H9 (cell line): ENCODE measurements around the gene MEGF8. TPM values are rescaled to one million over a fixed set of nuclear protein-coding genes. Genes with fewer than 3 reads are reported as not detected.

Experiments
- DNase-seq: peaks from one replicate; pipeline ENCODE4 v3.0.0-alpha.2; 2017
- H2AFZ ChIP-seq: one replicate; pipeline ENCODE4 v1.6.1; 2013; ENCODE audit warnings: mild to moderate bottlenecking, low read length, control low read depth, moderate library complexity
- H2AK5ac ChIP-seq: 2 replicates; pipeline ENCODE4 v1.6.1; 2013; ENCODE audit warnings: low read length, control low read depth, mixed read lengths; ENCODE audit not compliant: insufficient read length
- H2BK120ac ChIP-seq: one replicate; pipeline ENCODE4 v1.6.1; 2013; ENCODE audit warnings: low read depth, mild to moderate bottlenecking, low read length, control low read depth, inconsistent platforms; ENCODE audit not compliant: poor library complexity, severe bottlenecking
- H2BK12ac ChIP-seq: 2 replicates; pipeline ENCODE4 v1.6.1; 2013; ENCODE audit warnings: low read length, control low read depth, mixed read lengths, low read depth; ENCODE audit not compliant: insufficient read length
- H2BK15ac ChIP-seq: 2 replicates; pipeline ENCODE4 v1.6.1; 2013; ENCODE audit warnings: low read depth, low read length, control low read depth
- H2BK20ac ChIP-seq: one replicate; pipeline ENCODE4 v1.6.1; 2013; ENCODE audit warnings: low read depth, mild to moderate bottlenecking, low read length, control low read depth, inconsistent platforms; ENCODE audit not compliant: poor library complexity, severe bottlenecking
- H2BK5ac ChIP-seq: 2 replicates; pipeline ENCODE4 v1.6.1; 2013; ENCODE audit warnings: low read length, control low read depth, mixed read lengths; ENCODE audit not compliant: insufficient read length
- H3K14ac ChIP-seq: 2 replicates; pipeline ENCODE4 v1.6.1; 2013; ENCODE audit warnings: low read length, control low read depth; ENCODE audit not compliant: insufficient read depth
- H3K18ac ChIP-seq: 2 replicates; pipeline ENCODE4 v1.6.1; 2013; ENCODE audit warnings: low read depth, mild to moderate bottlenecking, mixed read lengths, low read length, control low read depth; ENCODE audit not compliant: insufficient read length
- H3K23ac ChIP-seq: 2 replicates; pipeline ENCODE4 v1.6.1; 2013; ENCODE audit warnings: low read length, control low read depth, mixed read lengths, low read depth; ENCODE audit not compliant: insufficient read length
- H3K23me2 ChIP-seq: 2 replicates; pipeline ENCODE4 v1.6.1; 2013; ENCODE audit warnings: low read depth, mild to moderate bottlenecking, mixed read lengths, low read length, control low read depth; ENCODE audit not compliant: insufficient read length, poor library complexity, severe bottlenecking
- H3K27ac ChIP-seq: 2 replicates; pipeline ENCODE4 v1.5.1; 2013; ENCODE audit warnings: low read length, control low read depth, mixed read lengths, low read depth; ENCODE audit not compliant: insufficient read length
- H3K27me3 ChIP-seq: 2 replicates; pipeline ENCODE4 v1.6.1; 2013; ENCODE audit warnings: low read length, control low read depth, inconsistent platforms; ENCODE audit not compliant: insufficient read depth
- H3K4ac ChIP-seq: 2 replicates; pipeline ENCODE4 v1.6.1; 2013; ENCODE audit warnings: low read depth, mild to moderate bottlenecking, control low read depth, inconsistent platforms, low read length, moderate library complexity
- H3K4me1 ChIP-seq: 2 replicates; pipeline ENCODE4 v1.6.1; 2013; ENCODE audit warnings: low read length, control low read depth, inconsistent platforms; ENCODE audit not compliant: insufficient read depth
- H3K4me2 ChIP-seq: 2 replicates; pipeline ENCODE4 v1.6.1; 2013; ENCODE audit warnings: low read length, control low read depth, mixed read lengths; ENCODE audit not compliant: insufficient read length, insufficient read depth
- H3K56ac ChIP-seq: 2 replicates; pipeline ENCODE4 v1.6.1; 2013; ENCODE audit warnings: low read depth, mild to moderate bottlenecking, mixed read lengths, low read length, control low read depth; ENCODE audit not compliant: insufficient read length
- H3K79me1 ChIP-seq: 2 replicates; pipeline ENCODE4 v1.6.1; 2013; ENCODE audit warnings: low read depth, mild to moderate bottlenecking, moderate library complexity, low read length, control low read depth, inconsistent platforms; ENCODE audit not compliant: insufficient read depth, poor library complexity, severe bottlenecking
- H3K79me2 ChIP-seq: 2 replicates; pipeline ENCODE4 v1.6.1; 2013; ENCODE audit warnings: low read length, control low read depth, inconsistent platforms; ENCODE audit not compliant: insufficient read depth
- H3K9ac ChIP-seq: 2 replicates; pipeline ENCODE4 v1.6.1; 2013; ENCODE audit warnings: low read length, control low read depth, mixed read lengths; ENCODE audit not compliant: insufficient read length; ENCODE audit errors: extremely low read depth
- H3K9me3 ChIP-seq: one replicate; pipeline ENCODE4 v1.6.1; 2013; ENCODE audit warnings: low read depth, low read length, inconsistent platforms; ENCODE audit not compliant: control insufficient read depth
- H3T11ph ChIP-seq: one replicate; pipeline ENCODE4 v1.6.1; 2013; ENCODE audit warnings: mild to moderate bottlenecking, low read length, control low read depth, inconsistent platforms
- H4K20me1 ChIP-seq: one replicate; pipeline ENCODE4 v1.6.1; 2013; ENCODE audit not compliant: control insufficient read depth, insufficient read length, insufficient read depth
- H4K5ac ChIP-seq: 2 replicates; pipeline ENCODE4 v1.6.1; 2013; ENCODE audit warnings: low read depth, mild to moderate bottlenecking, mixed read lengths, low read length, control low read depth; ENCODE audit not compliant: insufficient read length
- H4K8ac ChIP-seq: replicated peaks from 2 replicates; pipeline ENCODE4 v1.6.1; 2013; ENCODE audit warnings: low read length, control low read depth, mixed read lengths, low read depth; ENCODE audit not compliant: insufficient read length
- H4K91ac ChIP-seq: 2 replicates; pipeline ENCODE4 v1.6.1; 2013; ENCODE audit warnings: low read depth, mild to moderate bottlenecking, moderate library complexity, mixed read lengths, low read length, control low read depth; ENCODE audit not compliant: insufficient read length
- H3K27ac Mint-ChIP-seq, 3 experiments: 2 replicates in 2 of 3; 3 replicates in 1 of 3; pipeline ENCODE4 v1.8.0; 2020 to 2021; ENCODE audit warnings: mixed read lengths in 3 of 3, mild to moderate bottlenecking in 1 of 3, moderate library complexity in 1 of 3
- H3K27me3 Mint-ChIP-seq: 2 replicates; pipeline ENCODE4 v1.8.0; 2021; ENCODE audit warnings: low read depth, mild to moderate bottlenecking, moderate library complexity, mixed read lengths
- H3K36me3 Mint-ChIP-seq, 3 experiments: 2 replicates in 2 of 3; 3 replicates in 1 of 3; pipeline ENCODE4 v1.8.0; 2020 to 2021; ENCODE audit warnings: low read depth in 3 of 3, mixed read lengths in 3 of 3; ENCODE audit not compliant: insufficient read depth in 1 of 3
- H3K4me1 Mint-ChIP-seq, 2 experiments: 2 replicates each; pipeline ENCODE4 v1.8.0; 2020; ENCODE audit warnings: mixed read lengths in 2 of 2
- H3K4me3 Mint-ChIP-seq, 2 experiments: 2 replicates in 1 of 2; 3 replicates in 1 of 2; pipeline ENCODE4 v1.8.0; 2020 to 2021; ENCODE audit warnings: mild to moderate bottlenecking in 2 of 2, mixed read lengths in 2 of 2, moderate library complexity in 1 of 2
- H3K9me3 Mint-ChIP-seq, 2 experiments: 2 replicates in 1 of 2; 3 replicates in 1 of 2; pipeline ENCODE4 v1.8.0; 2020; ENCODE audit warnings: mild to moderate bottlenecking in 2 of 2, mixed read lengths in 2 of 2, moderate library complexity in 1 of 2
- WGBS: extraction: QIAGEN DNeasy Blood & Tissue Kit; methylation state at CpG from one replicate; pipeline ENCODE4 v1.1.7; 2013; ENCODE audit warnings: missing lambda C conversion rate, low lambda C conversion rate, mixed read lengths; ENCODE audit not compliant: insufficient read length; ENCODE audit errors: extremely low coverage; 5-methylcytosine and 5-hydroxymethylcytosine counted together
- total RNA-seq: library from RNA; stranded (reverse); gene quantifications from 2 replicates; pipeline ENCODE4 v1.2.1, GENCODE V29; 2021
- TF ChIP-seq, protein P1 (sequence below): fragments of 200-600 bp; sonication (generic); conservative IDR thresholded peaks from 3 replicates; pipeline ENCODE4 v1.8.0; 2021; ENCODE audit warnings: antibody characterized with exemption, mild to moderate bottlenecking

Gene MEGF8
- total RNA-seq, 1 experiment from 2014 or later, result 28.4 TPM

DNA sequence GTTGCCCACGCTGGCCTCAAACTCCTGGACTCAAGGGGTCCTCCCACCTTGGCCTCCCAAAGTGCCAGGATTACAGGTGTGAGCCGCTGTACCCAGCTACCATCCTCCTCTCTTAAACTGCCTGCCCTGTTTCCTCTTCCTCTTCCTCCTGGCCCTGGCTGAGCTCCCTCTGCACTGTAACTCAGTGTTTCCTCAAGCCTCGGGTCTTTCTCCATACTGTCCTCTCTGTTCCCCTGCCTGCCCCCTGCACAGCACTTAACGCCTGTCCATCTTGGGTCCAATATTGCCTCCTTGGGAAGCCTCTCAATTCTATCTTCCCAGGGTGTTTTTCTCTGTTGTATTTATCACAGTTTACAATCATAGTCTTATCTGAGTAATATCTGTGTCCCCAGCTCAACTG, 95.7 kb downstream of the MEGF8 start:
- no peaks in the 10 kb centered on the region for H4K20me1 ChIP-seq
- H2AK5ac ChIP-seq, result no peak overlapping the region
- H3K79me1 ChIP-seq, result no peaks in the 10 kb centered on the region
- WGBS, result no CpG with 5 or more reads among the region's 4 CpGs
- H3K23me2 ChIP-seq, result peaks cover 7% of the 10 kb centered on the region
- no peak overlapping the region for H2BK20ac ChIP-seq
- H3K9me3 ChIP-seq, result no peaks in the 10 kb centered on the region
- H3K27me3 Mint-ChIP-seq, result peaks cover 93% of the 10 kb centered on the region
- peaks cover 0 to 3% of the 10 kb centered on the region in 2 experiments; a peak in 3 of 5 replicates for H3K9me3 Mint-ChIP-seq
- H4K5ac ChIP-seq, result no peak overlapping the region
- H3K4me3 Mint-ChIP-seq, result no peak overlapping the region
- H2AFZ ChIP-seq, result no peak overlapping the region
- H3K23ac ChIP-seq, result no peak overlapping the region
- no peak overlapping the region for H3K4ac ChIP-seq
- no peak overlapping the region for H3K14ac ChIP-seq
- no peak for DNase-seq
- H3K4me2 ChIP-seq, result no peak overlapping the region
- peaks cover 15 to 30% of the 10 kb centered on the region in 2 experiments for H3K4me1 Mint-ChIP-seq
- H3T11ph ChIP-seq, result no peak overlapping the region
- H3K36me3 Mint-ChIP-seq, result peaks cover 0 to 13% (median 3%) of the 10 kb centered on the region in 3 experiments; a peak in 5 of 7 replicates
- no peak overlapping the region for H3K9ac ChIP-seq
- H3K18ac ChIP-seq, result no peak overlapping the region
- no peak overlapping the region for H3K27ac Mint-ChIP-seq
- no peak overlapping the region for H3K56ac ChIP-seq
- no peak overlapping the region for H2BK15ac ChIP-seq
- no peaks in the 10 kb centered on the region for H3K4me1 ChIP-seq
- H3K27ac ChIP-seq, result no peak overlapping the region
- no peak overlapping the region for H2BK120ac ChIP-seq
- no peaks in the 10 kb centered on the region for H3K79me2 ChIP-seq
- no peak overlapping the region for H2BK12ac ChIP-seq
- H4K8ac ChIP-seq, result no peak overlapping the region
- peaks cover 17% of the 10 kb centered on the region; the same call in 1 of the 2 replicates for H3K27me3 ChIP-seq
- TF ChIP-seq, protein P1, sequence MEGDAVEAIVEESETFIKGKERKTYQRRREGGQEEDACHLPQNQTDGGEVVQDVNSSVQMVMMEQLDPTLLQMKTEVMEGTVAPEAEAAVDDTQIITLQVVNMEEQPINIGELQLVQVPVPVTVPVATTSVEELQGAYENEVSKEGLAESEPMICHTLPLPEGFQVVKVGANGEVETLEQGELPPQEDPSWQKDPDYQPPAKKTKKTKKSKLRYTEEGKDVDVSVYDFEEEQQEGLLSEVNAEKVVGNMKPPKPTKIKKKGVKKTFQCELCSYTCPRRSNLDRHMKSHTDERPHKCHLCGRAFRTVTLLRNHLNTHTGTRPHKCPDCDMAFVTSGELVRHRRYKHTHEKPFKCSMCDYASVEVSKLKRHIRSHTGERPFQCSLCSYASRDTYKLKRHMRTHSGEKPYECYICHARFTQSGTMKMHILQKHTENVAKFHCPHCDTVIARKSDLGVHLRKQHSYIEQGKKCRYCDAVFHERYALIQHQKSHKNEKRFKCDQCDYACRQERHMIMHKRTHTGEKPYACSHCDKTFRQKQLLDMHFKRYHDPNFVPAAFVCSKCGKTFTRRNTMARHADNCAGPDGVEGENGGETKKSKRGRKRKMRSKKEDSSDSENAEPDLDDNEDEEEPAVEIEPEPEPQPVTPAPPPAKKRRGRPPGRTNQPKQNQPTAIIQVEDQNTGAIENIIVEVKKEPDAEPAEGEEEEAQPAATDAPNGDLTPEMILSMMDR, result no peak
- no peak overlapping the region for H2BK5ac ChIP-seq
- no peak overlapping the region for H4K91ac ChIP-seq
